Kidney (tissue), 14 donors: Measurements from ENCODE around the gene RIGI. TPM values are rescaled to one million over a fixed set of nuclear protein-coding genes. Genes with fewer than 3 reads are reported as not detected.

Experiments used
- DNase-seq, 5 donors: peaks; one replicate each; pipeline ENCODE4 v3.0.0-alpha.2; 2013 to 2020
- FAIRE-seq: peaks from 2 replicates; lab custom pipeline; 2012; peaks lifted over from hg19 to GRCh38; lab: Jason Lieb, UNC
- H3K27ac ChIP-seq, 2 donors: one replicate each; pipeline ENCODE4 v1.7.0; 2013; ENCODE audit warnings: low read depth in 2 of 2, low read length in 2 of 2, inconsistent platforms in 1 of 2
- H3K27me3 ChIP-seq: one replicate; pipeline ENCODE4 v1.7.1; 2013; ENCODE audit warnings: low read length, inconsistent platforms; ENCODE audit not compliant: control insufficient read depth, insufficient read depth
- H3K36me3 ChIP-seq, 3 donors: one replicate each; pipeline versions ENCODE4 v1.7.0 to v1.7.1; 2013; ENCODE audit warnings: low read length in 3 of 3, control low read depth in 1 of 3, inconsistent platforms in 1 of 3; ENCODE audit not compliant: insufficient read depth in 3 of 3, control insufficient read depth in 2 of 3
- H3K4me1 ChIP-seq, 3 donors: one replicate each; pipeline versions ENCODE4 v1.7.0 to v1.7.1; 2013; ENCODE audit warnings: low read length in 3 of 3, inconsistent platforms in 1 of 3, low read depth in 1 of 3; ENCODE audit not compliant: control insufficient read depth in 2 of 3, insufficient read depth in 2 of 3
- H3K4me3 ChIP-seq, 3 donors: one replicate each; pipeline versions ENCODE4 v1.7.0 to v1.8.1; 2013; ENCODE audit warnings: low read length in 3 of 3, control low read depth in 1 of 3, inconsistent platforms in 1 of 3
- H3K9ac ChIP-seq, 3 donors: one replicate each; pipeline versions ENCODE4 v1.7.0 to v1.7.1; 2013; ENCODE audit warnings: low read length in 3 of 3, control low read depth in 1 of 3, inconsistent platforms in 1 of 3
- H3K9me3 ChIP-seq, 3 donors: one replicate each; pipeline versions ENCODE4 v1.7.0 to v1.7.1; 2013; ENCODE audit warnings: low read length in 3 of 3, control low read depth in 1 of 3, inconsistent platforms in 1 of 3; ENCODE audit not compliant: control insufficient read depth in 2 of 3, insufficient read depth in 1 of 3
- CTCF ChIP-seq: IDR thresholded peaks from 3 replicates; pipeline ENCODE4 v1.5.1; 2012; ENCODE audit warnings: mild to moderate bottlenecking, moderate library complexity, borderline replicate concordance; ENCODE audit not compliant: insufficient read depth; ENCODE audit errors: extremely low read depth
- intact Hi-C: fragments of 100-400 bp; cut with DNase I; formaldehyde crosslinking; loops from one replicate; pipeline ENCODE4 v1.11.1; 2022
- polyA plus RNA-seq: library from polyadenylated mRNA; stranded (reverse); fragments of 350-450 nt; fragmentation: Illumina TruSeq; extraction: RNeasy Lipid Tissue Mini Kit (QIAGEN cat#74804); gene quantifications from one replicate; pipeline ENCODE4 v1.2.3, GENCODE V29; 2014; ENCODE audit warnings: low read depth, low replicate concordance; ENCODE audit not compliant: insufficient read depth
- total RNA-seq: library from RNA; stranded (reverse); fragmentation: NEBNext Ultra II Directional; extraction: Animal tissue kit (Norgen Biotek cat#: 25700); gene quantifications from one replicate; pipeline ENCODE4 v1.2.1, GENCODE V29; 2021
- donor health status: control.
- donor health status: control.
- donor health status: control.
- donor health status: control.
- donor health status: control.
- donor health status: DM: yes; HTN: yes; CAD: no.
- donor health status: Normal renal cell carcinoma (clear cell type).

The RIGI gene
- total and polyA plus RNA-seq, 2 donors from 2014 or later, result 5.0 to 13.1 TPM

- FAIRE-seq, result no peak
- H3K9me3 ChIP-seq, result no peaks in the 10 kb centered on the region
- no peak overlapping the region for H3K9ac ChIP-seq
- no peak overlapping the region for H3K27ac ChIP-seq
- no peak for TF ChIP-seq CTCF
- peaks cover 6 to 24% (median 17%) of the 10 kb centered on the region in 3 donors for H3K36me3 ChIP-seq
- no peaks in the 10 kb centered on the region for H3K4me1 ChIP-seq
- no peak overlapping the region for H3K4me3 ChIP-seq
- intact Hi-C loops, result no loop called here
- no peaks in the 10 kb centered on the region for H3K27me3 ChIP-seq
- DNase-seq, result no peak
Measured at GRCh38 chr9:32543047-32543446, 17.1 kb upstream of the RIGI start.

- TF ChIP-seq CTCF, result no peak
- H3K9ac ChIP-seq, result no peak overlapping the region
- intact Hi-C loops, result no loop called here
- no peak for DNase-seq
- H3K27ac ChIP-seq, result no peak overlapping the region
- no peaks in the 10 kb centered on the region for H3K36me3 ChIP-seq
- H3K4me1 ChIP-seq, result no peaks in the 10 kb centered on the region
- H3K27me3 ChIP-seq, result no peaks in the 10 kb centered on the region
- FAIRE-seq, result no peak
- H3K9me3 ChIP-seq, result no peaks in the 10 kb centered on the region
- H3K4me3 ChIP-seq, result no peak overlapping the region
Measured at GRCh38 chr9:32533816-32534215, 7.8 kb upstream of the RIGI start.

- Histone ChIP-seq H3K36me3 (no peaks in the 10 kb centered on the region), H3K4me3 (no peak overlapping the region), H3K9me3 (no peaks in the 10 kb centered on the region), H3K4me1 (no peaks in the 10 kb centered on the region), H3K27ac (no peak overlapping the region), H3K9ac (no peak overlapping the region), H3K27me3 (no peaks in the 10 kb centered on the region)
- no peak for TF ChIP-seq CTCF
- intact Hi-C loops, result no loop called here
- FAIRE-seq (no peak), DNase-seq (no peak)
Measured at GRCh38 chr9:32533336-32533735, 7.3 kb upstream of the RIGI start.

- H3K27me3 ChIP-seq, result no peaks in the 10 kb centered on the region
- intact Hi-C loops, result no loop called here
- peak overlapping the region; percentile 88 to 99 (median 96) for H3K4me3 ChIP-seq
- H3K9me3 ChIP-seq, result no peaks in the 10 kb centered on the region
- DNase-seq (no peak), FAIRE-seq (no peak)
- H3K4me1 ChIP-seq, result peaks cover 0 to 7% (median 3%) of the 10 kb centered on the region in 3 donors
- no peaks in the 10 kb centered on the region for H3K36me3 ChIP-seq
- H3K9ac ChIP-seq, result peak overlapping the region; percentile 61 to 98 (median 83)
- TF ChIP-seq CTCF, result no peak
- H3K27ac ChIP-seq, result peak overlapping the region in 1 of 2 donors; percentile 86
Measured at GRCh38 chr9:32526707-32527048, 682 bp upstream of the RIGI start.
